ENCODE data around the gene UGGT2.

GRCh38 chr13:96065849-96066248, 12.6 kb upstream of the UGGT2 start:
- TF ChIP-seq CTCF (IDR thresholded peaks at IDR 0.05) (no peak), POLR2A (IDR thresholded peaks at IDR 0.05) (no peak), POLR2AphosphoS5 (IDR thresholded peaks at IDR 0.05) (no peak)

Data from breast epithelium (tissue), 3 donors.